ENCODE data around the gene MBIP.

The MBIP gene

DNA sequence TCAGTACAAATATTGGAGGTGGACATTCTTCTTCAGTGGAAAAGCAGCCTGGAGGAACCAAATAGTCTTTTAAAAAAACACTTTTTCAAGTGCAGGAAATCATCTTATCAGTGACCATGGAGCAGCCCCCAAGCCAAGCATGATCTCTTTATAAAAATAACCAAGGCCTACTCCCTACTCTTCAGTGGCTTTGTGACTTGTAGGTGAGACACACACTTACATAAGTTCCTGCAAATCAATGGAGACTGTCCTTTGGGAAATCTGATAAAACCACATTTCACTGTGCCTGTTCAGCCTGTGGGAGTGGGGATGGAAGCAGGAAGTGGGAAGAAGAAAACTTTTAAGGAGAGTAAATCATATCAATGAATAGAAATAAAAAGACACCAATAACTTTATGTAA, 56.3 kb downstream of the MBIP start:
- DNase-seq (ENCODE audit: low read depth, low spot score): no peak
- no peaks in the 10 kb centered on the region for H3K9me3 ChIP-seq (ENCODE audit: insufficient read depth, low read length)
- no peak overlapping the region for H3K4me3 ChIP-seq (ENCODE audit: insufficient read length, low read depth)
- TF ChIP-seq SUZ12 (IDR thresholded peaks at IDR 0.05; ENCODE audit: extremely low read depth, insufficient read depth, insufficient read length) (no peak), ZNF274 (IDR thresholded peaks at IDR 0.05; ENCODE audit: low read depth, low read length) (no peak), YY1 (IDR thresholded peaks at IDR 0.05; ENCODE audit: insufficient read depth, insufficient read length) (no peak)
- no peaks in the 10 kb centered on the region for H3K27me3 ChIP-seq (ENCODE audit: insufficient read depth, insufficient read length)
- H3K4me1 ChIP-seq (ENCODE audit: insufficient read depth, insufficient read length): no peaks in the 10 kb centered on the region
- no peaks in the 10 kb centered on the region for H3K36me3 ChIP-seq (ENCODE audit: insufficient read depth, insufficient read length, low read length)
- no peak overlapping the region for H3K9ac ChIP-seq (ENCODE audit: insufficient read length, low read depth)

DNA sequence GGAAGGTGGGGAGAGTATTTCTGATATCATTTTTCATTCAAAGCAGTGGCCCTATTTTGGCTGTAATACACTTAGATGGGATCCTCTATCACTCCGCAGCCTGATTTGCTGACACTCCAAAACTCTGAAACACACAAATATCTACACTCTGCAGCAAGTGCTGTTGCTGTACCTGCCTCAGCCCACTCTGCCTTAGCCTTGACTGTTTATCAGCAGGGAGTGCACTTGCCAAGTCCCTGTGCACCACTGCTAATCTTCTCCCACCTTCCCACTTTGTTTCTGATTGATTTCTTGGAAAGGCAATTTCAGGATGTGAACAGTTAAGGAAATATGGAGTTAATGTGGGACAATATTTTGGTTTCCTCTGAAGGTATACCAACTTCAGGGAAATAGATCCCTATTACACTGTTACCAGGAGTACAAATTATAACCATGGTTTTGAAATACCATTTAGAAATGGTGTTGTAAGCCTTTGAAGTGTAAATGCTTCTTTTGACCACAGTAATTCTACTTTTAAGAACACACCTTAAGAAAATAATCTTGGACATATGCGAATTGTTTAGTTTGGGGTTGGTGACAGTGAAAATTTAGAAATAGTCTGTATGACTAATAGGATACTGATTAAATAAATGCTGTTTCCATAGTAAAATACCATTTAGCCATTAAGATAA, 59.3 kb downstream of the MBIP start:
- H3K9ac ChIP-seq (ENCODE audit: insufficient read length, low read depth): no peak overlapping the region
- no peak overlapping the region for H3K4me3 ChIP-seq (ENCODE audit: insufficient read length, low read depth)
- TF ChIP-seq ZNF274 (IDR thresholded peaks at IDR 0.05; ENCODE audit: low read depth, low read length) (no peak), YY1 (IDR thresholded peaks at IDR 0.05; ENCODE audit: insufficient read depth, insufficient read length) (no peak), SUZ12 (IDR thresholded peaks at IDR 0.05; ENCODE audit: extremely low read depth, insufficient read depth, insufficient read length) (no peak)
- H3K4me1 ChIP-seq (ENCODE audit: insufficient read depth, insufficient read length): no peaks in the 10 kb centered on the region
- H3K9me3 ChIP-seq (ENCODE audit: insufficient read depth, low read length): no peaks in the 10 kb centered on the region
- H3K36me3 ChIP-seq (ENCODE audit: insufficient read depth, insufficient read length, low read length): no peaks in the 10 kb centered on the region
- DNase-seq (ENCODE audit: low read depth, low spot score): no peak
- no peaks in the 10 kb centered on the region for H3K27me3 ChIP-seq (ENCODE audit: insufficient read depth, insufficient read length)

DNA sequence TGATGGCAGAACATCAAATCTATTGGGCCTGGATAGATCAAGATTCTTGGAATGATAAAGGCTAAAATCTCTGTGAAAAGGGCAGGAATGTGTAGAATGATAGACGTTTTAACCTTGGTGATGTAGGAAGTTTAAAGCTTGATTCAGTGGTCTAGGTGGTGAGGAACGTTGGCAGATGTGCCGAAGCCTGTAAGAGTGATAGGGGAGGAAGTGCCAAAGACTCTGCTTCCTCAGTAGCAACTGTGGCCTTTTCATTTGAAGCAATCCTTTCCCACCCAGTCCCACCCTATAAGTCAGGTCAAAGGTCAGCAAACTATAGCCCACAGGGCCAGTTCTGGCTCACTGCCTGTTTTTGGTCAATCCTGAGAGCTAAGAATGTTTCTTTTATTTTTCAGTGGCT, 62.2 kb downstream of the MBIP start:
- no peak for TF ChIP-seq ZNF274 (IDR thresholded peaks at IDR 0.05; ENCODE audit: low read depth, low read length)
- no peaks in the 10 kb centered on the region for H3K27me3 ChIP-seq (ENCODE audit: insufficient read depth, insufficient read length)
- DNase-seq (ENCODE audit: low read depth, low spot score): no peak
- no peak overlapping the region for H3K9ac ChIP-seq (ENCODE audit: insufficient read length, low read depth)
- H3K4me3 ChIP-seq (ENCODE audit: insufficient read length, low read depth): no peak overlapping the region
- no peaks in the 10 kb centered on the region for H3K4me1 ChIP-seq (ENCODE audit: insufficient read depth, insufficient read length)
- no peaks in the 10 kb centered on the region for H3K36me3 ChIP-seq (ENCODE audit: insufficient read depth, insufficient read length, low read length)
- H3K9me3 ChIP-seq (ENCODE audit: insufficient read depth, low read length): no peaks in the 10 kb centered on the region

DNA sequence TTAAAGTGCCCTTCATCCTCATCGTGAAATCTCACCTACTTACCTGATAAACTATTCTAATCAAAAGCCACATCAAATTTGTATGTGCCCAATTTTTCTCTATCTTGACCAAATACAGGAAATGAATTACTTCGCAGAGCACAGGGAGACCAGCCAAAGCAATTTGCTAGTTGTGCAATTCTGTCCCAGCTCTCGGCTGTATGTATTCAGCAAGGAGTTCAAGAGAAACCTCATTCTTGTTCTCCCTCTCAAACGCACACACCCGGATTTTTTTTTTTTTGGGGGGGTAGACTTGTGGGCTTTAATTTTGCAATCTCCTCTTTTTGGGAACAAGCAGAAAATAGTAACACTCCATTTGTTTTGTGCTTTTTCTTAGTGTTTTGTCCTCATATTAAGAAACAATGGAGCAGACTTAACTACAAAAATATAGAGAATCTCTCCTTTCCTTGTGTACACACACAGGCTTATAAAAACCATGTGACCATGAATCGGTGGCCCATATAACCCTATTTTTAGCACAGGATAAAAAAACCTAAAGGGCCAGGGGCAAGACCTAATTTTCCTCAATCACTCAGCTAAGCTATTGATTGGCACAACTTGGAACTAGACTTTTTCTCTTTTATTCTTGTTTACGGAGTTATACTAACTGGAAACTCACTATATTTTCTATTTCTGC, 64.2 kb downstream of the MBIP start:
- TF ChIP-seq YY1 (IDR thresholded peaks at IDR 0.05; ENCODE audit: insufficient read depth, insufficient read length): no peak
- no peak for DNase-seq (ENCODE audit: low read depth, low spot score)
- no peak overlapping the region for H3K4me3 ChIP-seq (ENCODE audit: insufficient read length, low read depth)
- no peak overlapping the region for H3K9ac ChIP-seq (ENCODE audit: insufficient read length, low read depth)
- H3K4me1 ChIP-seq (ENCODE audit: insufficient read depth, insufficient read length): no peaks in the 10 kb centered on the region
- H3K9me3 ChIP-seq (ENCODE audit: insufficient read depth, low read length): no peaks in the 10 kb centered on the region
- no peaks in the 10 kb centered on the region for H3K27me3 ChIP-seq (ENCODE audit: insufficient read depth, insufficient read length)
- H3K36me3 ChIP-seq (ENCODE audit: insufficient read depth, insufficient read length, low read length): no peaks in the 10 kb centered on the region

DNA sequence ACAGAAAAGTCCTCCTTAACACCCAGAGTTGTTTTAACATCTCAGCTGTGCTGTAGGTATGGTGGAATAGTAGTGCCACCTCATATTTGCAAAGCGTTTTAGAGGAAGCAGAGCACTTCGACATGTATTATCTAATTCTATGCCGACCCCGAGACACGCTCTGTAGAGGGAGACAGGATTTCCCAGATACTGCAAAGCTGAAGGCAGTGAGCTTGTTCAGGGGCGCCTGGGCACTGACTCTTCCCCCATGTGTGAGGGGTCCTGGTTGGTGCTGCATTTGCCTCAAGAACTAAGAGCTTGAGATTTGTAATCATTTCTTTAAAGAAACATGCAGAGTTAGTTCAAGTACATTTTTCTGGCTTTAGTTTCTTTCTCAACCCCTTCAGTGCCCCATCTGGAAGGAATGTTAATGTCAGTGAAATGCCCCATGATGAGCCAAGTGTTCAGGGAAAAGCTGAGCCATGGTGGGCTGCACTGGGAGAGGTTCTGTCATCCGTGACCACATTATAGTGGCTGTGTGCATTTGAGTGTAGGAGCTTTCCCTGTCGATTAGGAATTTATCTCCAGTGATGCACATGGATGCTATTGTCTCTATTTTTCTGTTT, 66.3 kb downstream of the MBIP start:
- Histone ChIP-seq H3K9me3 (ENCODE audit: insufficient read depth, low read length) (no peaks in the 10 kb centered on the region), H3K27me3 (ENCODE audit: insufficient read depth, insufficient read length) (no peaks in the 10 kb centered on the region)
- DNase-seq (ENCODE audit: low read depth, low spot score): no peak

More for the DNA sequence above, 66.3 kb downstream of the MBIP start:
- H3K4me3 ChIP-seq (ENCODE audit: insufficient read length, low read depth): no peak overlapping the region
- no peak overlapping the region for H3K9ac ChIP-seq (ENCODE audit: insufficient read length, low read depth)
- H3K4me1 ChIP-seq (ENCODE audit: insufficient read depth, insufficient read length): no peaks in the 10 kb centered on the region
- TF ChIP-seq SUZ12 (IDR thresholded peaks at IDR 0.05; ENCODE audit: extremely low read depth, insufficient read depth, insufficient read length) (no peak), ZNF274 (IDR thresholded peaks at IDR 0.05; ENCODE audit: low read depth, low read length) (no peak), YY1 (IDR thresholded peaks at IDR 0.05; ENCODE audit: insufficient read depth, insufficient read length) (no peak)
- no peaks in the 10 kb centered on the region for H3K36me3 ChIP-seq (ENCODE audit: insufficient read depth, insufficient read length, low read length)

All from NT2/D1 (cell line).